NCI-H446 treated with DMSO at 0.1 percent for 48 hours (cell line): ENCODE data around the gene CCDC60.

ENCODE experiments used
- DNase-seq: peaks from one replicate; lab custom pipeline; 2025; lab: John Stamatoyannopoulos, UW

Gene CCDC60

GRCh38 chr12:119447126-119447525 lies 112.6 kb downstream of the CCDC60 start:
- no peak for DNase-seq

GRCh38 chr12:119447618-119448017 lies 113.1 kb downstream of the CCDC60 start:
- DNase-seq, result no peak

GRCh38 chr12:119448611-119449131 lies 114.1 kb downstream of the CCDC60 start:
- peak; percentile 84 for DNase-seq

DNA sequence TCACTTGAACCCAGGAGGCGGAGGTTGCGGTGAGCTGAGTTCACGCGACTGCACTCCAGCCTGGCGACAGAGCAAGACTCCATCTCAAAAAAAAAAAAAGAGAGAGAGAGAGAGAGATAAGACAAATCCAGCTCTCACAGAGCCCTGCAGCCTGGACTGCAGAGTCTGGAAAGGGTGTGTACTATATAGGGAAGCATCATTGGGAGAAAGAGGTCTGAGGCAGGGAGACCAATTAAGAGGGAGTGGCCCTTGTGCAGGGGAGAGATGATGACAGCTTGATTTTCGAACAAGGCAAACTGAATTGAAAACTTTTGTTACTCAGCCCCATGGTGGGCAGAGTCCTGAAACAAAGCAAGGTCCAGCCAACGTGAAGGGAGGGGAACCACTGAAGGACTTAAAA lies 116.2 kb downstream of the CCDC60 start:
- DNase-seq, result no peak

- DNase-seq, result no peak
Observed at GRCh38 chr12:119456824-119457223, 122.3 kb downstream of the CCDC60 start.

- DNase-seq, result no peak
Observed at GRCh38 chr12:119457271-119457670, 122.7 kb downstream of the CCDC60 start.

GRCh38 chr12:119459481-119459880 lies 125.0 kb downstream of the CCDC60 start:
- no peak for DNase-seq

DNA sequence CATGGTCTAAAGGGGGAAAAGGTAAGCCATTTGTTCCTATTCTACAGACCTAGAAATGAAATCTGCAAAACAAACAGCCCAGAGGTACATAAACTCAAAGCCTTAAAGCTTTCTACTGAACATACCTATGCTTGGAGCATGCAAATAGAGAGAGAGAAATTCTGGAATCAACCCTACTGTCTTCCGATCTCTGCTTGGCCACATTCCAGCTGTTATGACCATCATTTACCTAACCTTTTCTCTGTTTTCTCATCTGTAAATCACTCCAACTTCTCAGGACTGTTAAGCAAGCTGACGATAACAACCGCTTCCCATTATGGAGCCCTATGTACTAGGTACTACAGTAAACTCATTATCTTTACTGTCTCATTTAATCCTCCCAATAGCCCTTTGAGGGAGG lies 126.3 kb downstream of the CCDC60 start:
- DNase-seq, result no peak

GRCh38 chr12:119461636-119462214 lies 127.2 kb downstream of the CCDC60 start:
- no peak for DNase-seq

DNA sequence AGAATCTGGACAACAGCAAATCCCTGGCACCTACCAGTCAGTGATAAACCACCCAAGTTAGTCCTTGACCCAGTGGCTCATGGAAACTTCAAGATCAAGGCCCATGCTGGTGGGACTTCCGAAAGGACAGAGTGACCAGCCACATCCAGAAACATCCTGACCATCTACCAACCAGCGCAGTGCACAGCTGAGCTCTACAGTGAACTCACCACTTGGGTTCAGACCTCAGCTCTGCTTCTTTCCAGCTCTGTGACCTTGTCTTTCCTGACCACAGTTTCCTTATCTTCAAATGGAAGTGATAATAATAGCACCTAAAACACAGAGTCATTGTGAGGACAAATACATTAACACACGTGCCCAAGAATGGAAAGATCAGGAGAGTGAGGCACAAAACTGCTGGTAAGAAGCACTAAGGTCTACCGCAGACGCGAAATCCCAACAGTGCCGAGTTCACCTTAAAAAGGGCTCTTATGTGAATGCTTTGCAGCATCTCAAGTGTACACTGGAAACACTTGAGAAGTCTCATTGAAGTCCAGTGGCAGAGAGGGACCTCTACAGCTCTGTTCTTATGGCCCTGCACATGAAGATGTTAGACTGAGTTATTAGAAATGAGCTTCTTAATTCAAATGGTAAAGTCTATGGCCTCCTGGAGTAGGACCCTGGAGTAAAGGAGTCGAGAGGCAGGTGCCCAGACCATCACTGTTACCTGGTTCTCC lies 128.8 kb downstream of the CCDC60 start:
- no peak for DNase-seq

DNA sequence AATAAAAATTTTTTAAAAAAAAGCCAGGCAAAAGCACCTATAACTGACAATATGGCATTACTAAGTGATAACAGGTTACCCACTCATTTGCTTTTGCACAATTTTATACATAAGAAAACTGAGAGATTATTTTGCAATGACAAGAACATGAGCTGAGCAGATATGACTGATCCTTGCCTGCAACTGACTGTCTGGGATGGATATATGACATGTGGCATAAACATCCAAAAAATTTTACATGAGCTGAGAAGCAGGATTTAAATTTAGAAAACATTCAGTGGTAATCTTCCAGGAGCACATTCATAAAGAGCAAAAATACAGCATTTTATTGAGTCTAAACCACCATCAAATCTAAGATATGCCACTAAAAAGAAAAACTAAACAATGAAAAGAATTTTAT lies 133.8 kb downstream of the CCDC60 start:
- DNase-seq, result no peak

GRCh38 chr12:119475650-119476049 lies 141.1 kb downstream of the CCDC60 start:
- DNase-seq, result no peak

DNA sequence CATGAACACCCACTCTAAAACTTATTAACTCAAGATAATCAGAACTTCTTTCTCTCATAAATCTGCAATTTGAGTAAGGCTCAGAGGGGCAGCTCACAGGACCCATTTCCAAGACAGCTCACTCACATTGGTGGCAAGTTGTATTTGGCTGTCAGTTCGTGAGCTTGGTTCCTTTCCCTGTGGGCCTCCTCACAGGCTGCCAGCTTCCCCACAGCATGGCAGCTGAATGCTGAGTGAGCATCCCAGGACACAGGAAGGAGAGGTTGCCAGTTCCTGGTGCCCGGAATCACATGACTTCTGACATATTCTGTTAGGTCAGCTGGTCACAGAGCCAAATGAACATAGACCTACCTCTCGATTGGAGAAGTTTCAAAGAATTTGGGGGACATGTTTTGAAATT lies 142.4 kb downstream of the CCDC60 start:
- no peak for DNase-seq

- peak; percentile 8 for DNase-seq
Observed at GRCh38 chr12:119479121-119479561, 144.6 kb downstream of the CCDC60 start.

GRCh38 chr12:119480551-119480950 lies 146.0 kb downstream of the CCDC60 start:
- DNase-seq, result no peak

DNA sequence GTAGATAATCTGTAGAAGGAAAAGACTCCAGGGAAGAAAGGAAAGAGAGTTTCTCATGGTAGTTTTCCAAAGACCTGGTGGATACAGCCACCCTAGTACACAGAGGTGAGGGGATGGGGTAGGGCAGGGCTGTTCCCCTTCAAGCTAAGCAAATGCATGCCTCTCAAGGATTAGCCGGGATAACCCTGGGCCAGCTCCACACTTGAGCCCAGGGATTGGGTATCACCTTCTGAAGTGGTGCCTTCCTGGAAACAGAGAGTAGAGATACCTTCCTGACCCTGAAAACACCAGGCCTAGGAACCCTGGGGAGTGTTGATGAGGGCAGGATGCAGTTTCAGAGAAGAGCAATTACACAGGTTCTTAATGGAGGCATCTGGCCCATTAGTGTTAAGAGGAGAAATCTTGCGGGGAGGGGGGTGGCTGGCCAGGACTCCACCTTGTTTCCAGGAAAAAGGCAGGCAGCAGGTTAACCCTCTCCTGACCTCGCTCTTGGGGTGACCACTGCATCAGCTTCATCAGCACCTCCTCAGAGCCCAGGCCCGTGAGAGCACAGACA lies 152.1 kb downstream of the CCDC60 start:
- no peak for DNase-seq

GRCh38 chr12:119491814-119492213 lies 157.3 kb downstream of the CCDC60 start:
- DNase-seq, result no peak

GRCh38 chr12:119500209-119500608 lies 165.7 kb downstream of the CCDC60 start:
- DNase-seq, result no peak

DNA sequence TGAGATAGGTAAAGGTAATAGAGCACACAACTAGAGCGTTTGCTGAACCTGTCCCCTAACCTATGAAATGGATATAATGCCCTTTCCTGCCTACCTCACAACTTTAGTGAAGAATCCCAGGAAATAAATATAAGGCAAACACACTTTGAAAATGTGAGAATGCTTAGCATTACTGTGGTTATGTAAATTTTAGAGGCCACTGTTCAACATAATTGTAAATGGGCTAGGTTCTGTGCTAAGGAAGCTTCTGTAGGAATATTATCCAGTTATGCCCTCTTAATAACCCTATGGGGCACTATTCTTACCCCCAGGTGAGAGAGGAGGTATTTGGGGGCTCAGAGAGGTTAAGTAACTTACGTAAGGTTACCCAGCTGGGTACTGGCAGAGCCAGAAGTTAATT lies 166.5 kb downstream of the CCDC60 start:
- no peak for DNase-seq

GRCh38 chr12:119505001-119505400 lies 170.5 kb downstream of the CCDC60 start:
- no peak for DNase-seq

GRCh38 chr12:119512772-119513497 lies 178.4 kb downstream of the CCDC60 start:
- DNase-seq, result no peak

GRCh38 chr12:119528241-119528640 lies 193.7 kb downstream of the CCDC60 start:
- DNase-seq, result no peak

DNA sequence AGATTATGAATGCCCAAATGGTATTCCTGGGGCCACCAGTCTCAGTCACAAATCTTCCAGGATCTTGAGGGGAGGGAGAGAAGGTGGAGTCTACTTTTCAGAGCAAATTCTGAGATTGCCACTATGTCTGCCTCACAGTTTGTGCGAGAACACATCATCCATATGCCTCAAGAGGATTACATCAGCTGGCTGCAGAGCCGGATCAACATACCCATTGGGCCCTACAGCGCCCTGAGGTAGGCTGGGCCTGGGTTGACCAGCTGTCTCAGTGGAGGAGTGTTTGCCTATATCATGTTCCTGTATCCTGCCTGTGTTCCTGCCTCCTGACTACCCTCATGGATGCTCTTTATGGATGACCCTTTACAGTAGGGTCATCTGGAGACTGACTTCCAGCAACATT lies 205.9 kb downstream of the CCDC60 start:
- DNase-seq, result no peak
